GM18526 (cell line): ENCODE measurements around the gene SHISA8.

Experiments
- POLR2A ChIP-seq: IDR thresholded peaks from 3 replicates; pipeline ENCODE4 v1.6.1; 2011; ENCODE audit not compliant: insufficient read length; ENCODE audit errors: extremely low read depth

Gene SHISA8

DNA sequence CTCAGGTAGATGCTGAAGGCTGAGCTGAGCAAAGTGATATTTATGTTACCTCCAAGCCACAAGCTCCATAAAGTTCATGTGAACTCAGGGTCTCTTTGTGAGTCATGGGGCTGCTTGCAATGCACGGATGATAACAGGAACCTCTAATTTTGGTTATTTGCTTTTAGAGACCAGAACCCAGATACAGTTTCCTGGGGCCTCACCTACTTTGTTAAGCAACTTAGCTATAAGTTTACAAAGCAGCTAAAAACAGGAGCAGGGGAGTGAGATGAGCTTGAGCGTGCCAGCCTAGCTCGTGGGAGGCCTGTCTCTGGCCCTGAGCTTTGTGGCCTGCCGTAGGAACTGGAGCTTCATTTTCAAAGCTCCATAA, 52.7 kb downstream of the SHISA8 start:
- TF ChIP-seq POLR2A: peak; percentile 30
